HUDEP-2 (cell line): ENCODE measurements around the gene CEBPA.

Experiments
- DNase-seq, 76 experiments: peaks; one replicate each; lab custom pipeline; 2025; ENCODE audit not compliant: unreplicated experiment in 76 of 76; lab: John Stamatoyannopoulos, UW

Gene CEBPA

GRCh38 chr19:33273881-33274662, 28.3 kb downstream of the CEBPA start:
- peak in 53 of 76 experiments; percentile 13 to 77 (median 48) for DNase-seq

DNA sequence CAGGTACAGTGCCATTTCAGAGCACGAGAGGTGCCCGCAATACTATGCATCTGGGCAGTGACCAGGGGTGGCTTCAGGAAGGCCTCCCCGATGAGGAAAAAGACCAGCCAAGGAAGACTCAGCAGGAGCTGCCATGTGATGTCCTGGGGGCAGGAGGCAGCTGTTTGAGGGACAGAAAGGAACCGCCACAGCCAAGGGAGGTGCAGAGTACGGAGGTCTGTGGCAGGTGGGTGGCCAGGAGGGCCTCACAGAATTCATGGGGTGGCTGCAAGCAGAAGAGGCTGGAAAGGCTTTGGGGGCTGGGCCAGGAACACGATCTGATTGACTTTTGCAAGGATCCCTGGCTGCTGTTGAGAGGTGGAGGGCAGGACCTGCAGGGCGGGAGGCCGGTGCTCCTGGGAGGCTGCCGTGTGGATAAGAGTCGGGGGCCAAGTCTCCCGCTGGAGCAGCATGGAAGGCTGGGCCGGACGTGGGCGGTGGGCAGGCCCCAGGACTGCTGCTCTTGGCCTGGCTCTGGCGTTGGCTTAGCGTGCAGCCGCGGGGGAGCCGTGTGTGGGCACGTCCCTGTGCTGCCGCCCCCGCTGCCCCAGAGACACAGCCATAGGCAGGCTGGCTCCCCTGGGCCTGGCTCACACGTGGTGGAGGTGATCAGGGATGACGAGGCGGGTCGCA, 29.1 kb downstream of the CEBPA start:
- DNase-seq, result peak in 22 of 76 experiments; percentile 12 to 79 (median 34)

GRCh38 chr19:33271246-33272021, 30.9 kb downstream of the CEBPA start:
- no peak for DNase-seq

GRCh38 chr19:33270769-33271168, 31.6 kb downstream of the CEBPA start:
- DNase-seq, result no peak

DNA sequence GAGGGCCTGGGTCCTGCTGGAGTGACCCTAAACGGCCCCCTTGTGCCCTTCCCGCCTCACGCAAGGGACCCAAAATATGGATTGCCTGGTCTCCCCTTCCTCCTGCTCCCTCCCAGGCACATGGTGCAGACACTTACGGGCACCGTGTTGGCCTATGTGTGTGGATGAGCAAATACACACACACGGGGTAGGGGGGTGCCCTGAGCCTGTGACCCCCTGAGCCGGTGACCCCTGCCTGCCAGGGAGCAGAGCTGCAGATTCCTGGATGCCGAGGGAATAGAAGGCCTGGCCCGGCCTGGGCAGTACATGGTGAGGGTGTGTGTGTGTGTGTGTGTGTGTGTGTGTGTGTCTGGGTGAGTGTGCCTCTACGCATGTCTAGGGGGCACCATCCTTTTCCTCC, 33.3 kb downstream of the CEBPA start:
- no peak for DNase-seq

GRCh38 chr19:33268162-33268991, 34.0 kb downstream of the CEBPA start:
- no peak for DNase-seq

DNA sequence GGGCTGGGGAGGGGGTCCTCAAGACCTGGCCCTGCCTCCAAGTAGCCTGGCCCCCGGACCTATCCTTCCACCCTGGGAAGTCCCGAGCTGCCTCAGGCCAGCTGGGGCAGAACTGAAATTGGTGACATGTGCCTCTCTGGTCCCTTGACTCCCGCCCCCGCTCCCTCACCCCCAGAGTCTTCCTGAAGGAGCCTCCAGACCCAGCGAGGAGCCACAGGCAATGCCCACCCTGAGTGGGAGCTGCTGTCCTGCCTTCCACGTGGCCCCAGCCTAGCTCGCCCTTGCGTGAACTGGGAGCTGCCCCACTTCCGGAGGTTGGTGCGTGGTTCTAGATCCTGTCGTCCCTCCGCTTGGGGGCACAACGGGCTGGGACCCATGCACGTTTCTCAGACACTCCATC, 34.6 kb downstream of the CEBPA start:
- DNase-seq, result no peak

GRCh38 chr19:33266974-33267484, 35.3 kb downstream of the CEBPA start:
- DNase-seq, result no peak

- no peak for DNase-seq
These were observed 37.4 kb downstream of the CEBPA start for GRCh38 chr19:33264881-33265445.

DNA sequence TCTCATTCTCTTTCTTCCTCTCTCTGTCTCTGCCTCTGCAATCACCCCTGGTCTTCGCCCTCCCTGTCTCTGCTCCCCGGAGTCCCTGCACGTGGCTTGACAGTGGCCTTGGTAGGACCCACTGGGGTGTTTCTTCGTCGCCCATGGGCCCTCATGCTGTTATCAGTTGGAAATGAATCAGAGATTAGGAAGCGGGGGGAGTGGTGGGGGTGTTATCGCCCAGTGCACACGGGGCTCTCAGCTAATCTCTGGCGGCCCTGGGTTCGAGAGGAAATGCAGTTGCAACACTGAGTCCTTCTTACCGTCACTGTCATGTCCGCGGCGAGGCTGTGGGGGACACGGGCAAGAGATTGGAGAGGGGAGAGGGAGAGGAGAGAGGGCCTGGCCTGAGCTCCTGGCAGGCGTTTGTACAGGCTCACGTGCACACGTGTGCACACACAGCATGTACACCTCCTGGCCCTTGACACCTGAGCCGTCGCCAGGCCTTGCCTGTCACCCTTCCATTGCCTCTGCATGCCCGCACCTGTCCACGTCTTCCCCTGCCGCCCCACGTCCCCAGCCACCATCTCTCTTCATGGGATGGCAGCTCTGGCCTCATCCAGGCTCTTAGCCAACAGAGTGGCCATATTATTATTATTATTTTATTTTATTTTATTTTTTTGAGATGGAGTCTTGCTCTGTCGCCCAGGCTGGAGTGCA, 38.9 kb downstream of the CEBPA start:
- DNase-seq, result peak in 73 of 76 experiments; percentile 26 to 93 (median 74)

DNA sequence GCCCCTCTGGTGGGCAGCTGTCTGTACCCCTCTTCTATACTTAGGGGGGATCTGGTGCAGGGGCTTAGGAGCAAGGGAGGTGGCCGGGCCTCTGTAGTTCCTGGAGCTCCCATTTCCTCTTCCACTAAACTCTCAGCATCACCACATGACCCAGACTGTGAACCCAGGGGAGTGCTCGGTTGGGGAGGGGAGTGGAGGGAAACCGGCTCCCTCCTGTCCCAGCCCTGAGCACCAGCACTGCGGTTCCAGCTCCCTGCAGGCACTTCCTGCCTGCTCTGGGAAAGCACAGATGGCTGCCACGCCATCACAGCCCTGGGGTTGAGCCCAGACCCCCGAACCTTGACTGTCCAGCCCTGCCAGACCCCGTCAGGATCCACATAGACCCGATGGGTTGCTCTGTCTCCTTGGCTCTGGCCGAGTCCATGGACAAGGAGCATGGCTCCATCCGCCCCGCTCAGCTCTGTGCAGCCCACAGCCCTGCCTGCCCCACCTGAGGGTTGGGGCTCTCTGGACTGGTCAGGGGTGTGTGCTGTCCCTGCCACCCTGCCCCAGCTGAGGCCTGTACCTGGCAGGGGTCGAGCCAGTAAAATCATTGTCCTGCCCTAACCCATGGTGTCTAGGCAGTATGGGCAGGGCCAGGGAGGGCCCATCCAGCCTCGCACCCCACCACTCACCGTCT, 40.7 kb downstream of the CEBPA start:
- DNase-seq, result peak in 1 of 76 experiments; percentile 13

GRCh38 chr19:33260628-33261418, 41.5 kb downstream of the CEBPA start:
- DNase-seq, result peak in 36 of 76 experiments; percentile 10 to 52 (median 34)

DNA sequence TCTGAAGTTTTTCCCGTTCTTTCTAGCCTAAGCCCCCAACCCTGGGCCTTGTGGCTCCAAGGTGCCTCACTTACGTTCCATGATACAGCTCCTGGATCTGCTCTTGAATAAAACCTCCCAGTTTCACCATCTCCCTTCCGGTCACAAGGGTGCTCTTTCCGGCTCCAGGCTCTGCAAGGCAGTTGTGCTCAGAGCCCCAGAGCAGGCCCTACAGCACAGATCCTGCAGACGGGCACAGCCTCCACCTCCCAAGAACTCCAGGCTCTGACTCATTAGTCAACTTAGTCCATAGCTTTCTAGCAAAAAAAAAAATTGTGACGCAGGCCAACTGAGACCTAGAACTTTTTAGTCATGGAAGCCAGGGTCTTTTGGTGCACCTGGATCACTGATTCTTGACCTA, 42.8 kb downstream of the CEBPA start:
- DNase-seq, result no peak

DNA sequence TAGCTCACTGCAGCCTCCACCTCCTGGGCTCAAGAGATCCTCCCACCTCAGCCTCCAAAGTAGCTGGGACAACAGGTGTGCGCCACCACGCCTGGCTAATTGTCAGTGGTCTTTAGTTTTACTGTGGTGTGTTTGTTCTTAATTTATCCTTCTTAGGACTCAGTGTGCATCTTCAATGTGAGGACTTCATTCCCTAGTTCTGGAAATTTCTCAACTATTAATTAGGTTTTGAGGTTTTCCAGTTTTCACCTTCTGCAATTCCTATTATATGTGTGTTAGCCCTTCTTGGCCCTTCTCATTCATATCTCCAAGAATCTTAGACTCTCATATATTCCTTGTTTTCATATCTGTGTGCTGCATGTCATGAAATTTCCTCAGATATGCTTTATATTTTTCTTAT, 44.5 kb downstream of the CEBPA start:
- no peak for DNase-seq

DNA sequence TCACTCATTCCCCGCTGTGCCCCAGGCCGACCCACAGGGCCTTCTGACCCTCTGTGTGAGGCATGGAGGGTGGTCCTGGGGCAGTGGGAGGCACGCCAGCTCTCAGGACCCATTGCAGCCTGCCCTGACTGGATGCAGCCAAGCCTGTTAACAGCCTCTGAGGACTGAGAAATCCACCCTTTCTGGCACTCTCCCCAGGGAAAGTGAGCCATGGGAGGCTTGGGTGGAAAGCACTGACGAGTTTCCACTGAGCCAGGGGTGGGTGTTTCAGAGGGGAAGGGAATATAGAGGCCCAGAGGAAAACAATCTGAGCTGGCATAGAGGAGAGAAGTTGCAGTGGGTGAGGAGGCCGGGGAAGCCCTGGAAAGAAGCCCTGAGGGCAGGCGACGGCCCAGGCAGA, 46.1 kb downstream of the CEBPA start:
- DNase-seq, result no peak

DNA sequence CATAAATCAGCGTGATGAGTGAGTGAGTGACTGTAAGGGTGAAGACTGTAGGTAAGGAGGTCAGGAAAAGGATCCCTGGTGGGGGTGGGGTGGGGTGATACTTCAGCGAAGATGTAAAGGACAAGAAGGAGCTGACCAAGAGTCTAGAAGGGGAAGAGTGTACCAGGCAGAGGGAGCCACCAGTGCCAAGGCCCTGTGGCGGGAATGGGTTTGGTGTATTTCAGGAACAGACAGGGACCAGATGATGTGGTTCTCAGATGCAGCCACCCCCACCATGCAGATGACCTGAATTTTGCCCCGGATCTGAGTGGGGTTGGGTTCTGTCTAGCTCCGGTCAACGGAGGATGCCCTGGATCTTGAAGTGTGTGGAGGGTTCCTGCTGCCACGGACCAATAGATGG, 46.6 kb downstream of the CEBPA start:
- no peak for DNase-seq

DNA sequence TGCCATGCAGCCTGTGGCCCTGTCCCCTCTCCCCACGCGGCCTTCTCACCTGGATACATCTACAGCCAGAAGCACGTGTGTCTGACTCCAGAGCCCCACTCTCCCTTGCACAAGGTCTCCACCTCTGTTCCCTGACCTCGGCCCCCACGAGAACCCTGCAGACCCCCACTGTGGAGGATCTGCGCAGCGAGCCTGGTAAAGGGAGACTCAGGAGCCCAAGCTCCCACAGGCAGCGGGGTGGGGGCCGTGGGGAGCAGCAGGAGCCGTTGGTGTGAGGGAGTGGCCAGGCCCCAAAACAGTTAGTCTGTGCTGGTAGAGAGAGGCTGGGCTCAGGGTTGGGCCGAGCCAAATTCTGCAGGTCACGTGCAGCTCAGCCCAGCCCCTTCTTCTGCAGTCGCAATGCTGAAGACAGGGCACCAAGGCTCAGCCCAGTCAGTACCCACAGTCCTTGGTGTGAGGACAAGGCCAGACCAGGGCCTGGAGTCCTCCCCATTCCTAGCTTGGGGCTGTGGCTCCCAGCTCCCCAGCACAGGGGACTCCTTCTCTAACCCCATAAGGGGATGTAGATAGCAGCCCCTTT, 48.0 kb downstream of the CEBPA start:
- peak in 74 of 76 experiments; percentile 53 to 94 (median 86) for DNase-seq

- DNase-seq, result no peak
These were observed 49.4 kb downstream of the CEBPA start for GRCh38 chr19:33252971-33253370.
